IMR-90 (cell line): ENCODE measurements around the gene CFAP97D1. TPM values are rescaled to one million over a fixed set of nuclear protein-coding genes. Genes with fewer than 3 reads are reported as not detected.

Experiments used
- ATAC-seq: fragments of 200-7000 bp; cut with Tn5 transposase; 2 replicates; pipeline ENCODE4 v1.9.1; 2020; ENCODE audit warnings: low read depth, mild to moderate bottlenecking, moderate library complexity
- BruUV-seq: library from RNA; stranded (reverse); fragments of 400-500 nt; replicated peaks from 2 replicates; lab custom pipeline; 2021; lab: Mats Ljungman, UMichigan
- CTCF ChIA-PET: fragments of 300-600 bp; formaldehyde crosslinking; extraction: SDS; loops from one replicate; lab custom pipeline; 2021; ENCODE audit warnings: antibody characterized with exemption; lab: Yijun Ruan, JAX
- POLR2A ChIA-PET: fragments of 300-600 bp; sonication (Branson Sonifier 250); formaldehyde crosslinking; loops from one replicate; lab custom pipeline; 2022; ENCODE audit warnings: antibody characterized with exemption; ENCODE audit not compliant: unreplicated experiment; lab: Charles Lee
- DNase-seq: peaks from one replicate; pipeline ENCODE4 v3.0.0; 2013
- H2AFZ ChIP-seq: replicated peaks from 2 replicates; pipeline ENCODE3; 2013; ENCODE audit warnings: low read length, mild to moderate bottlenecking; ENCODE audit not compliant: poor library complexity
- H2AK5ac ChIP-seq: 2 replicates; pipeline ENCODE4 v1.6.1; 2013; ENCODE audit warnings: low read depth, low read length, inconsistent platforms
- H2AK9ac ChIP-seq: replicated peaks from 2 replicates; pipeline ENCODE3; 2013; ENCODE audit warnings: mild to moderate bottlenecking, low read depth, low read length, moderate library complexity; ENCODE audit not compliant: poor library complexity
- H2BK120ac ChIP-seq: 2 replicates; pipeline ENCODE4 v1.6.1; 2013; ENCODE audit warnings: low read depth, low read length, inconsistent platforms
- H2BK15ac ChIP-seq: 3 replicates; pipeline ENCODE4 v1.6.1; 2013; ENCODE audit warnings: low read depth, low read length, inconsistent platforms
- H2BK20ac ChIP-seq: 2 replicates; pipeline ENCODE4 v1.6.1; 2013; ENCODE audit warnings: low read depth, mild to moderate bottlenecking, inconsistent platforms, low read length, moderate library complexity
- H2BK5ac ChIP-seq: 2 replicates; pipeline ENCODE4 v1.6.1; 2013; ENCODE audit warnings: mild to moderate bottlenecking, low read depth, low read length, inconsistent platforms; ENCODE audit not compliant: poor library complexity, severe bottlenecking
- H3K14ac ChIP-seq: replicated peaks from 2 replicates; pipeline ENCODE4 v1.6.1; 2013; ENCODE audit warnings: low read depth, low read length, inconsistent platforms
- H3K18ac ChIP-seq: 2 replicates; pipeline ENCODE4 v1.6.1; 2013; ENCODE audit warnings: low read depth, low read length, control low read depth
- H3K23ac ChIP-seq: 2 replicates; pipeline ENCODE4 v1.6.1; 2013; ENCODE audit warnings: low read depth, low read length, inconsistent platforms
- H3K27ac ChIP-seq: 2 replicates; pipeline ENCODE4 v1.5.1; 2013; ENCODE audit warnings: mild to moderate bottlenecking, control low read depth, low read length; ENCODE audit not compliant: insufficient read depth
- H3K27me3 ChIP-seq: 2 replicates; pipeline ENCODE4 v1.6.1; 2013; ENCODE audit warnings: low read length; ENCODE audit not compliant: control insufficient read depth, insufficient read depth
- H3K36me3 ChIP-seq: 2 replicates; pipeline ENCODE4 v1.6.1; 2013; ENCODE audit warnings: low read length, mixed read lengths; ENCODE audit not compliant: control insufficient read depth, insufficient read depth
- H3K4ac ChIP-seq: 2 replicates; pipeline ENCODE4 v1.6.1; 2013; ENCODE audit warnings: low read depth, low read length, inconsistent platforms
- H3K4me1 ChIP-seq: 2 replicates; pipeline ENCODE4 v1.6.1; 2013; ENCODE audit warnings: low read length, mixed read lengths; ENCODE audit not compliant: control insufficient read depth, insufficient read depth
- H3K4me2 ChIP-seq: 2 replicates; pipeline ENCODE4 v1.6.1; 2013; ENCODE audit warnings: low read depth, mild to moderate bottlenecking, control low read depth, low read length, moderate library complexity
- H3K4me3 ChIP-seq: 2 replicates; pipeline ENCODE4 v1.5.1; 2013; ENCODE audit warnings: low read depth, mild to moderate bottlenecking, control low read depth, low read length, moderate library complexity; ENCODE audit not compliant: insufficient read depth
- H3K56ac ChIP-seq: 2 replicates; pipeline ENCODE4 v1.6.1; 2013; ENCODE audit warnings: low read length, inconsistent platforms; ENCODE audit not compliant: insufficient read depth; ENCODE audit errors: extremely low read depth
- H3K79me1 ChIP-seq, 2 experiments: 2 replicates each; pipeline ENCODE4 v1.6.1; 2013; ENCODE audit warnings: low read length in 2 of 2, inconsistent platforms in 1 of 2, low read depth in 1 of 2
- H3K9ac ChIP-seq: 2 replicates; pipeline ENCODE4 v1.6.1; 2013; ENCODE audit warnings: low read depth, low read length, control low read depth
- H3K9me1 ChIP-seq: 2 replicates; pipeline ENCODE4 v1.6.1; 2013; ENCODE audit warnings: low read length, inconsistent platforms; ENCODE audit not compliant: insufficient read depth
- H3K9me3 ChIP-seq: 2 replicates; pipeline ENCODE4 v1.6.1; 2013; ENCODE audit warnings: low read length; ENCODE audit not compliant: control insufficient read depth, insufficient read depth
- H4K20me1 ChIP-seq: 2 replicates; pipeline ENCODE4 v1.6.1; 2013; ENCODE audit warnings: low read length, inconsistent platforms; ENCODE audit not compliant: insufficient read depth
- H4K5ac ChIP-seq: 2 replicates; pipeline ENCODE4 v1.6.1; 2013; ENCODE audit warnings: mild to moderate bottlenecking, low read depth, low read length, control low read depth
- H4K8ac ChIP-seq, 2 experiments: 2 replicates each; pipeline ENCODE4 v1.6.1; 2013; ENCODE audit warnings: low read depth in 2 of 2, low read length in 2 of 2, control low read depth in 1 of 2, inconsistent platforms in 1 of 2
- H4K91ac ChIP-seq: 2 replicates; pipeline ENCODE4 v1.6.1; 2013; ENCODE audit warnings: low read depth, low read length, inconsistent platforms; ENCODE audit not compliant: insufficient read depth
- MAFK ChIP-seq: IDR thresholded peaks from 2 replicates; pipeline ENCODE4 v1.6.1; 2012; ENCODE audit warnings: low read depth, low read length, improper control_type of control experiment
- WGBS, 2 experiments: methylation state at CpG; one replicate each; pipeline versions ENCODE4 v1.1.5 to v1.1.7; 2013; ENCODE audit warnings: missing lambda C conversion rate in 2 of 2; ENCODE audit not compliant: insufficient read length in 1 of 2; ENCODE audit errors: extremely low coverage in 2 of 2; 5-methylcytosine and 5-hydroxymethylcytosine counted together
- dilution Hi-C: fragments of 300-500 bp; cut with HindIII; formaldehyde crosslinking; loops from one replicate; pipeline ENCODE4 v1.14.3; 2018; ENCODE audit warnings: low sequenced_read_pairs; ENCODE audit not compliant: unreplicated experiment
- in situ Hi-C: fragments of 300-500 bp; cut with MboI; formaldehyde crosslinking; loops from 3 replicates; pipeline ENCODE4 v1.14.3; 2019; ENCODE audit warnings: low sequenced_read_pairs, inconsistent platforms, mixed read lengths
- intact Hi-C: fragments of 100-400 bp; cut with micrococcal nuclease; formaldehyde crosslinking; loops from 2 replicates; pipeline ENCODE4 v1.10.0; 2022
- polyA plus RNA-seq, 3 experiments: library from polyadenylated mRNA; depleted of rRNA; stranded (reverse); fragments of >200 nt; gene quantifications; 2 replicates each; pipeline ENCODE4 v1.2.3, GENCODE V29; 2012; ENCODE audit warnings: low replicate concordance in 1 of 3
- total RNA-seq: library from RNA; depleted of rRNA; stranded (reverse); fragments of >200 nt; gene quantifications from 2 replicates; pipeline ENCODE4 v1.2.3, GENCODE V29; 2012

Gene CFAP97D1
- total and polyA plus RNA-seq, 2 of the 4 experiments (the other 2 are of a cell fraction): under 0.01 TPM; not detected in 1

- H3K14ac ChIP-seq: no peak overlapping the region
- no peaks in the 10 kb centered on the region for H3K79me1 ChIP-seq
- TF ChIP-seq MAFK: no peak
- H2BK20ac ChIP-seq: no peak overlapping the region
- peaks cover 6% of the 10 kb centered on the region for H3K4me1 ChIP-seq
- no peak overlapping the region for H2BK5ac ChIP-seq
- H3K4me2 ChIP-seq: no peak overlapping the region
- H2AK9ac ChIP-seq: peak overlapping the region; percentile 34
- no peak overlapping the region for H4K91ac ChIP-seq
- H2AK5ac ChIP-seq: no peak overlapping the region
- H3K27me3 ChIP-seq: peaks cover 26% of the 10 kb centered on the region
- H3K36me3 ChIP-seq: no peaks in the 10 kb centered on the region
- POLR2A ChIA-PET: no interaction called here
- no peak overlapping the region for H4K5ac ChIP-seq
- no peak overlapping the region for H2BK120ac ChIP-seq
- no peak overlapping the region for H3K4me3 ChIP-seq
- H4K8ac ChIP-seq: no peak overlapping the region
- DNase-seq (no peak), ATAC-seq (no peak)
- H3K9me1 ChIP-seq: peaks cover 8% of the 10 kb centered on the region
- H3K9ac ChIP-seq: no peak overlapping the region
- intact Hi-C loops: no loop called here
- dilution Hi-C loops: no loop called here
- no TSS peak for BruUV-seq
- no peak overlapping the region for H3K18ac ChIP-seq
- H4K20me1 ChIP-seq: no peaks in the 10 kb centered on the region
- H3K23ac ChIP-seq: no peak overlapping the region; the same call in 1 of the 2 replicates
- in situ Hi-C loops: loop anchor here (5.0 kb wide), 1 partner anchor 173 kb away; no protein-coding TSS in a partner anchor
- no peak overlapping the region for H3K4ac ChIP-seq
- no peaks in the 10 kb centered on the region for H3K9me3 ChIP-seq
- no peak overlapping the region for H2BK15ac ChIP-seq
- CTCF ChIA-PET: interaction anchor here (1.2 to 1.4 kb wide), 2 partner anchors 11 to 56 kb away, joined by 3 to 6 read pairs; no protein-coding TSS in a partner anchor
- H2AFZ ChIP-seq: peak overlapping the region; percentile 71
- no peak overlapping the region for H3K56ac ChIP-seq
- 73% methylated on average over 4 of the region's 5 CpGs; no CpG with 5 or more reads in 1 of the 2 experiments for WGBS, 2 experiments
- no peak overlapping the region for H3K27ac ChIP-seq
Measured at GRCh38 chr17:43750153-43750552, 30.1 kb upstream of the CFAP97D1 start.
